ENCODE results near the gene SRP19.
A peak's percentile ranks its signal among the peaks of the same experiment; 100 is the strongest.

- TF ChIP-seq CTCF (conservative IDR thresholded peaks at IDR 0.05; ENCODE audit: low read depth in 2 of 2), result 0 out of 4 replicates have a peak, but pooled peaks of 1 of the 2 experiments have one; percentile 8
- TF ChIP-seq EZH2 (IDR thresholded peaks at IDR 0.05; ENCODE audit: low read depth, unreplicated experiment), result no peak
- no peak for TF ChIP-seq POLR2AphosphoS5 (IDR thresholded peaks at IDR 0.05; ENCODE audit: low read depth)
- no peak for TF ChIP-seq REST (IDR thresholded peaks at IDR 0.05; ENCODE audit: unreplicated experiment)
- TF ChIP-seq ZNF114 (CRISPR knock-in tag; IDR thresholded peaks at IDR 0.05), result no peak
Observed at GRCh38 chr5:112861638-112861985, 525 bp downstream of the SRP19 start.

All from GM23338 (cell line).